K562 (cell line): ENCODE measurements around the gene PDCD1. TPM values are rescaled to one million over a fixed set of nuclear protein-coding genes. Genes with fewer than 3 reads are reported as not detected.

ENCODE experiments used
- ATAC-seq: fragments of 200-7000 bp; cut with Tn5 transposase; 3 replicates; pipeline ENCODE4 v1.9.1; 2020; ENCODE audit warnings: moderate library complexity
- BruUV-seq: library from RNA; stranded (reverse); fragments of 400-500 nt; replicated peaks from 2 replicates; lab custom pipeline; 2021; lab: Mats Ljungman, UMichigan
- CTCF ChIA-PET: fragments of 300-600 bp; formaldehyde crosslinking; extraction: SDS; loops from one replicate; lab custom pipeline; 2021; ENCODE audit warnings: low intra/inter-chr PET ratio; lab: Yijun Ruan, JAX
- POLR2A ChIA-PET: fragments of 300-600, 350-650 bp; sonication (Branson Sonifier 250); formaldehyde crosslinking; extraction: SDS; loops from one replicate; lab custom pipeline; 2021; ENCODE audit warnings: antibody characterized with exemption, inconsistent platforms; lab: Yijun Ruan, JAX
- DNase-seq, 4 experiments: peaks; one replicate each; pipeline versions ENCODE4 v3.0.0 to v3.0.0-alpha.2; 2011 to 2018; ENCODE audit warnings: low spot score in 3 of 4, mixed read lengths in 3 of 4; ENCODE audit errors: extremely low read depth in 1 of 4
- FAIRE-seq: peaks from 2 replicates; lab custom pipeline; 2011; peaks lifted over from hg19 to GRCh38; lab: Jason Lieb, UNC
- H2AFZ ChIP-seq: 2 replicates; pipeline ENCODE4 v1.6.0; 2011; ENCODE audit warnings: low read depth, low read length, control low read depth, inconsistent platforms
- H3K27ac ChIP-seq: fragments of 200-600 bp; 3 replicates; pipeline ENCODE4 v1.8.0; 2011; ENCODE audit warnings: low read depth, mild to moderate bottlenecking, control low read depth, inconsistent platforms, low read length, moderate library complexity, mixed read lengths; ENCODE audit errors: extremely low read depth
- H3K27me3 ChIP-seq, 2 experiments: fragments of 300-600 bp in 1 of 2; 2 replicates in 1 of 2; 3 replicates in 1 of 2; pipeline versions ENCODE4 v1.6.0 to v1.8.0; 2011; ENCODE audit warnings: inconsistent platforms in 2 of 2, low read length in 2 of 2, mild to moderate bottlenecking in 1 of 2, mixed read lengths in 1 of 2, moderate library complexity in 1 of 2; ENCODE audit not compliant: control insufficient read depth in 2 of 2, insufficient read depth in 2 of 2
- H3K36me3 ChIP-seq: fragments of 300-600 bp; 3 replicates; pipeline ENCODE4 v1.8.0; 2011; ENCODE audit warnings: mild to moderate bottlenecking, low read length, inconsistent platforms; ENCODE audit not compliant: control insufficient read depth, insufficient read depth
- H3K4me1 ChIP-seq, 2 experiments: fragments of 200-600 bp in 1 of 2; replicated peaks in 1 of 2; 2 replicates in 1 of 2; 3 replicates in 1 of 2; pipeline versions ENCODE4 v1.5.1 to v1.8.0; 2011; ENCODE audit warnings: inconsistent platforms in 2 of 2, low read length in 2 of 2, mild to moderate bottlenecking in 1 of 2, mixed read lengths in 1 of 2, moderate library complexity in 1 of 2; ENCODE audit not compliant: control insufficient read depth in 2 of 2, insufficient read depth in 2 of 2
- H3K4me2 ChIP-seq: 2 replicates; pipeline ENCODE4 v1.6.1; 2011; ENCODE audit warnings: low read length, control low read depth, inconsistent platforms, mixed read lengths; ENCODE audit not compliant: insufficient read depth
- H3K4me3 ChIP-seq: fragments of 200-600 bp; sonication (generic), shearing (Covaris generic); 2 replicates; pipeline ENCODE4 v1.5.1; 2016; ENCODE audit warnings: control low read depth, inconsistent platforms
- H3K79me2 ChIP-seq: fragments of 200-600 bp; 3 replicates; pipeline ENCODE4 v1.8.0; 2011; ENCODE audit warnings: low read length, inconsistent platforms; ENCODE audit not compliant: control insufficient read depth, insufficient read depth
- H3K9ac ChIP-seq, 2 experiments: 2 replicates each; pipeline versions ENCODE4 v1.6.0 to v1.6.1; 2011; ENCODE audit warnings: low read depth in 2 of 2, low read length in 2 of 2, control low read depth in 1 of 2, inconsistent platforms in 1 of 2, mild to moderate bottlenecking in 1 of 2, mixed read lengths in 1 of 2; ENCODE audit not compliant: insufficient read depth in 1 of 2
- H3K9me1 ChIP-seq: one replicate; pipeline ENCODE4 v1.6.0; 2011; ENCODE audit warnings: inconsistent platforms, mild to moderate bottlenecking, low read length, moderate library complexity; ENCODE audit not compliant: control insufficient read depth, insufficient read depth
- H3K9me3 ChIP-seq: replicated peaks from 2 replicates; pipeline ENCODE4 v1.5.1; 2011; ENCODE audit warnings: low read depth, low read length, inconsistent platforms; ENCODE audit not compliant: control insufficient read depth, insufficient read depth
- H4K20me1 ChIP-seq: replicated peaks from 2 replicates; pipeline ENCODE4 v1.6.1; 2011; ENCODE audit warnings: low read length, inconsistent platforms, mixed read lengths; ENCODE audit not compliant: control insufficient read depth, insufficient read depth
- ATF7 ChIP-seq: fragments of 450-650 bp; IDR thresholded peaks from 2 replicates; pipeline ENCODE4 v1.7.1; 2014; ENCODE audit warnings: mild to moderate bottlenecking, moderate library complexity
- CREBBP ChIP-seq: IDR thresholded peaks from one replicate; pipeline ENCODE4 v1.6.1; 2012; ENCODE audit warnings: low read depth, mild to moderate bottlenecking, control low read depth, inconsistent platforms, low read length
- DPF2 ChIP-seq: fragments of 450-650 bp; IDR thresholded peaks from 2 replicates; pipeline ENCODE4 v1.6.1; 2016
- NUFIP1 ChIP-seq: fragments of 450-650 bp; IDR thresholded peaks from 2 replicates; pipeline ENCODE4 v1.6.1; 2018; ENCODE audit not compliant: partially characterized antibody
- PHF20 ChIP-seq: fragments of 450-650 bp; IDR thresholded peaks from 2 replicates; pipeline ENCODE4 v1.6.1; 2018; ENCODE audit not compliant: partially characterized antibody
- POLR3A ChIP-seq: IDR thresholded peaks from 2 replicates; pipeline ENCODE4 v1.6.1; 2011; ENCODE audit warnings: borderline replicate concordance, mild to moderate bottlenecking, moderate library complexity; ENCODE audit not compliant: insufficient read length, insufficient read depth; ENCODE audit errors: extremely low read depth
- RBM25 ChIP-seq: fragments of 200-400 bp; formaldehyde crosslinking; IDR thresholded peaks from 2 replicates; pipeline ENCODE4 v1.6.1; 2018; ENCODE audit warnings: low read length, low read depth, moderate library complexity; ENCODE audit not compliant: severe bottlenecking
- RCOR1 ChIP-seq, 2 experiments: IDR thresholded peaks; 2 replicates each; pipeline ENCODE4 v1.6.1; 2012; ENCODE audit warnings: low read depth in 2 of 2, low read length in 2 of 2, borderline replicate concordance in 1 of 2, improper control_type of control experiment in 1 of 2
- RFX7 ChIP-seq: fragments of 250-450 bp; sonication (Bioruptor Pico); IDR thresholded peaks from 2 replicates; pipeline ENCODE4 v1.5.1; 2021; ENCODE audit warnings: mild to moderate bottlenecking
- SLC30A9 ChIP-seq: fragments of 250-450 bp; sonication (Bioruptor Pico); IDR thresholded peaks from 2 replicates; pipeline ENCODE4 v1.8.0; 2022; ENCODE audit warnings: mild to moderate bottlenecking, moderate library complexity
- SP1 ChIP-seq: sonication (generic); formaldehyde crosslinking; IDR thresholded peaks from 2 replicates; pipeline ENCODE4 v1.8.1; 2022; ENCODE audit warnings: mild to moderate bottlenecking, missing genetic modification reagents
- TBL1XR1 ChIP-seq, 2 experiments: IDR thresholded peaks; 2 replicates each; pipeline ENCODE4 v1.6.1; 2012; ENCODE audit warnings: improper control_type of control experiment in 2 of 2, low read length in 2 of 2, mild to moderate bottlenecking in 1 of 2
- ZNF384 ChIP-seq: IDR thresholded peaks from 2 replicates; pipeline ENCODE4 v1.6.1; 2012; ENCODE audit warnings: low read depth, low read length, improper control_type of control experiment
- WGBS: fragments of 100-300 bp; shearing (Covaris generic); methylation state at CpG from one replicate; pipeline ENCODE4 v1.1.6; 2016; ENCODE audit warnings: low coverage, mixed read lengths; ENCODE audit not compliant: insufficient coverage; ENCODE audit errors: missing lambda C conversion rate; 5-methylcytosine and 5-hydroxymethylcytosine counted together
- in situ Hi-C: fragments of 300-500 bp; cut with MboI; formaldehyde crosslinking; loops from 4 replicates; pipeline ENCODE4 v1.15.0; 2018; ENCODE audit warnings: inconsistent platforms, mixed read lengths
- intact Hi-C: fragments of 100-400 bp; cut with micrococcal nuclease; formaldehyde crosslinking; loops from 2 replicates; pipeline ENCODE4 v1.14.2; 2022
- polyA plus RNA-seq, 8 experiments: library from polyadenylated mRNA; depleted of rRNA in 4 of 8; stranded (reverse) in 5 of 8; unstranded in 3 of 8; fragments of >200 nt; fragmentation: Nextera tagmentation in 2 of 8; fragmentation: Illumina TruSeq in 1 of 8; extraction: Ambion mirVana in 2 of 8; extraction: Trizol in 1 of 8; gene quantifications; 2 replicates each; pipeline versions ENCODE4 v1.2.1 to v1.2.3, GENCODE V29; 2011 to 2014; ENCODE audit warnings: inconsistent platforms in 1 of 8, missing spikeins in 1 of 8
- total RNA-seq, 7 experiments: library from RNA; depleted of rRNA in 6 of 7; stranded (reverse); fragments of >200 nt in 6 of 7; fragmentation: Illumina TruSeq in 2 of 7; extraction: Trizol in 2 of 7; gene quantifications; 2 replicates each; pipeline versions ENCODE4 v1.2.1 to v1.2.3, GENCODE V29; 2011 to 2021; ENCODE audit warnings: low replicate concordance in 1 of 7
- TF ChIP-seq, protein P1 (sequence below): fragments of 450-650 bp; IDR thresholded peaks from 2 replicates; pipeline ENCODE4 v1.7.1; 2018; ENCODE audit warnings: mild to moderate bottlenecking, low read depth; ENCODE audit not compliant: partially characterized antibody
- TF ChIP-seq, protein P2 (sequence below): fragments of 250-450 bp; sonication (Bioruptor Pico); IDR thresholded peaks from 2 replicates; pipeline ENCODE4 v1.4.0; 2020; ENCODE audit warnings: mild to moderate bottlenecking, moderate library complexity, borderline replicate concordance
- TF ChIP-seq, protein P3 (sequence below): fragments of 250-450 bp; sonication (Bioruptor Pico); IDR thresholded peaks from 2 replicates; pipeline ENCODE4 v1.5.0; 2021

PDCD1 gene
- total and polyA plus RNA-seq, 9 of the 15 experiments (the other 6 are each of a cell fraction or from before 2014, with no cell fraction given), result 0.15 to 2.5 (median 1.0) TPM; not detected in 2

DNA sequence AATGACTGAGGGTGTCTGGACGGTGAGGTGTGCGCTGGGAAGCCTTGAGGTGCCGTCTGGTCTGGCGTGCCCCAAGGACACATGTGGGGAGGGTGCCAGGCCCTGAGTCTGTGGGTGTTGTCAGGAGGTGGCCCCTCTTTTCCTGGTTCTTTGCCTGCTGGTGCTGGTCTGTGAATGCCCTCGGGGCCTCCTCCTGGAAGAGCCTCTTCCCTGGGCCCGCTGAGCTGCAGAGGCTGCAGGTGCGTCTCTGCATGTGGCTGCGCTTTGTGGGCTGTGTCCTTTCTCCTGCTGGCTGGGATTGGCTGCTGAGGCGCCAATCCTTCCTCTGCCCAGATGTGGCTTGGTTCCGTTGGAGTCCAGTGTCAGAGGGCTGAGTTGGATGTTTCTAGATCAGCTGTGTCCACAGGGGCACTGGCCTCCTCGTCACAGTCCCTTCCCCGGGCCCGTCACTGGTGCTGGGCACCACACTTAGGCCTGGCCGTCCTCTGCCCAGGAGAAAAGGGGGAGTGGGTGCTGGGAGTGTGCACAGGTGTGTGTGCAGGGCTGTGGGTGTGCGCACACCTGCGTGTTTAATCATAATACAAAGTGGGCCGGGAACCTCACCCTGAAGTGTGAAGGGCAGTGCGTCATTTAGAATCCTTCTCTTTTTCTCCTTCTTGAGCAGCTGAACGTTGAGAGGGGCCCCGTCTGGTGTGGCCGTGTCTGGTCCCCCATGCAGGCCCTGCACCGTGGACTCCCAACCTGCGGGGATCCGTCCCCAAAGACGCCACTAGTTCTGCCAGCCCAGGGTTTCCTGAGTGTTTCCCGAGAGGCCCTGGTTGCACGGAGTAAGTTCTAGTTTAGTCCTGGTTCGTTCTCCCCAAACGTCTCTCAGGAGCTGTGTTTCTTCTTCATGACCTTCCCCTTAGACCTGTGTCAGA is 46.4 kb upstream of the PDCD1 start:
- ATAC-seq, result no peak
- no peaks in the 10 kb centered on the region for H3K79me2 ChIP-seq
- H3K4me3 ChIP-seq, result no peak overlapping the region
- H3K9ac ChIP-seq, result no peak overlapping the region
- H3K36me3 ChIP-seq, result no peaks in the 10 kb centered on the region
- ChIA-PET CTCF (no interaction called here), POLR2A (interaction anchor here (0.6 to 0.7 kb wide), 2 partner anchors 9 to 68 kb away, joined by 3 read pairs; no protein-coding TSS in a partner anchor)
- DNase-seq, result no peak
- H3K27ac ChIP-seq, result no peak overlapping the region
- H3K9me1 ChIP-seq, result no peaks in the 10 kb centered on the region
- BruUV-seq, result no TSS peak
- no peaks in the 10 kb centered on the region for H4K20me1 ChIP-seq
- H3K9me3 ChIP-seq, result no peaks in the 10 kb centered on the region
- H3K4me1 ChIP-seq, result peaks cover 0 to 18% of the 10 kb centered on the region in 2 experiments; a peak in 2 of 5 replicates
- FAIRE-seq, result no peak
- H2AFZ ChIP-seq, result no peak overlapping the region
- H3K4me2 ChIP-seq, result no peak overlapping the region
- WGBS, result 70% methylated on average over 20 of the region's 29 CpGs
- H3K27me3 ChIP-seq, result no peaks in the 10 kb centered on the region
- in situ Hi-C loops, result no loop called here
- intact Hi-C loops, result no loop called here
- TF ChIP-seq DPF2 (no peak), RBM25 (no peak), ZNF384 (no peak), RCOR1 (IDR thresholded peaks at IDR 0.05; ENCODE audit: borderline replicate concordance in 1 of 2, low read depth in 2 of 2, low read length in 2 of 2) (no peak), TBL1XR1 (IDR thresholded peaks at IDR 0.05; ENCODE audit: low read length in 2 of 2) (no peak), SLC30A9 (CRISPR knock-in tag) (no peak), NUFIP1 (no peak), CREBBP (no peak), ATF7 (no peak), RFX7 (CRISPR knock-in tag) (no peak), POLR3A (no peak), SP1 (CRISPR knock-in tag) (no peak), PHF20 (no peak)
- TF ChIP-seq, protein P1, sequence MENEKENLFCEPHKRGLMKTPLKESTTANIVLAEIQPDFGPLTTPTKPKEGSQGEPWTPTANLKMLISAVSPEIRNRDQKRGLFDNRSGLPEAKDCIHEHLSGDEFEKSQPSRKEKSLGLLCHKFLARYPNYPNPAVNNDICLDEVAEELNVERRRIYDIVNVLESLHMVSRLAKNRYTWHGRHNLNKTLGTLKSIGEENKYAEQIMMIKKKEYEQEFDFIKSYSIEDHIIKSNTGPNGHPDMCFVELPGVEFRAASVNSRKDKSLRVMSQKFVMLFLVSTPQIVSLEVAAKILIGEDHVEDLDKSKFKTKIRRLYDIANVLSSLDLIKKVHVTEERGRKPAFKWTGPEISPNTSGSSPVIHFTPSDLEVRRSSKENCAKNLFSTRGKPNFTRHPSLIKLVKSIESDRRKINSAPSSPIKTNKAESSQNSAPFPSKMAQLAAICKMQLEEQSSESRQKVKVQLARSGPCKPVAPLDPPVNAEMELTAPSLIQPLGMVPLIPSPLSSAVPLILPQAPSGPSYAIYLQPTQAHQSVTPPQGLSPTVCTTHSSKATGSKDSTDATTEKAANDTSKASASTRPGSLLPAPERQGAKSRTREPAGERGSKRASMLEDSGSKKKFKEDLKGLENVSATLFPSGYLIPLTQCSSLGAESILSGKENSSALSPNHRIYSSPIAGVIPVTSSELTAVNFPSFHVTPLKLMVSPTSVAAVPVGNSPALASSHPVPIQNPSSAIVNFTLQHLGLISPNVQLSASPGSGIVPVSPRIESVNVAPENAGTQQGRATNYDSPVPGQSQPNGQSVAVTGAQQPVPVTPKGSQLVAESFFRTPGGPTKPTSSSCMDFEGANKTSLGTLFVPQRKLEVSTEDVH, result no peak
- TF ChIP-seq, protein P2, sequence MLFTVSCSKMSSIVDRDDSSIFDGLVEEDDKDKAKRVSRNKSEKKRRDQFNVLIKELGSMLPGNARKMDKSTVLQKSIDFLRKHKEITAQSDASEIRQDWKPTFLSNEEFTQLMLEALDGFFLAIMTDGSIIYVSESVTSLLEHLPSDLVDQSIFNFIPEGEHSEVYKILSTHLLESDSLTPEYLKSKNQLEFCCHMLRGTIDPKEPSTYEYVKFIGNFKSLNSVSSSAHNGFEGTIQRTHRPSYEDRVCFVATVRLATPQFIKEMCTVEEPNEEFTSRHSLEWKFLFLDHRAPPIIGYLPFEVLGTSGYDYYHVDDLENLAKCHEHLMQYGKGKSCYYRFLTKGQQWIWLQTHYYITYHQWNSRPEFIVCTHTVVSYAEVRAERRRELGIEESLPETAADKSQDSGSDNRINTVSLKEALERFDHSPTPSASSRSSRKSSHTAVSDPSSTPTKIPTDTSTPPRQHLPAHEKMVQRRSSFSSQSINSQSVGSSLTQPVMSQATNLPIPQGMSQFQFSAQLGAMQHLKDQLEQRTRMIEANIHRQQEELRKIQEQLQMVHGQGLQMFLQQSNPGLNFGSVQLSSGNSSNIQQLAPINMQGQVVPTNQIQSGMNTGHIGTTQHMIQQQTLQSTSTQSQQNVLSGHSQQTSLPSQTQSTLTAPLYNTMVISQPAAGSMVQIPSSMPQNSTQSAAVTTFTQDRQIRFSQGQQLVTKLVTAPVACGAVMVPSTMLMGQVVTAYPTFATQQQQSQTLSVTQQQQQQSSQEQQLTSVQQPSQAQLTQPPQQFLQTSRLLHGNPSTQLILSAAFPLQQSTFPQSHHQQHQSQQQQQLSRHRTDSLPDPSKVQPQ (CRISPR knock-in tag), result no peak
- TF ChIP-seq, protein P3, sequence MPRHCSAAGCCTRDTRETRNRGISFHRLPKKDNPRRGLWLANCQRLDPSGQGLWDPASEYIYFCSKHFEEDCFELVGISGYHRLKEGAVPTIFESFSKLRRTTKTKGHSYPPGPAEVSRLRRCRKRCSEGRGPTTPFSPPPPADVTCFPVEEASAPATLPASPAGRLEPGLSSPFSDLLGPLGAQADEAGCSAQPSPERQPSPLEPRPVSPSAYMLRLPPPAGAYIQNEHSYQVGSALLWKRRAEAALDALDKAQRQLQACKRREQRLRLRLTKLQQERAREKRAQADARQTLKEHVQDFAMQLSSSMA (CRISPR knock-in tag), result no peak
